PFSK-1 (cell line): ENCODE results near the gene TCEANC.

Experiments used
- FOXP2 ChIP-seq: optimal IDR thresholded peaks from 2 replicates; pipeline ENCODE3; 2011; ENCODE audit warnings: borderline replicate concordance, control low read depth, inconsistent platforms; ENCODE audit not compliant: insufficient read depth; ENCODE audit errors: extremely low read length, extremely low read depth
- POLR2AphosphoS5 ChIP-seq: IDR thresholded peaks from 2 replicates; pipeline ENCODE4 v1.6.1; 2012; ENCODE audit warnings: low read depth, mild to moderate bottlenecking, control low read depth, low read length, moderate library complexity
- REST ChIP-seq, 2 experiments: IDR thresholded peaks; 2 replicates each; pipeline versions ENCODE4 v1.6.1 to v1.8.0; 2011 to 2012; ENCODE audit warnings: low read depth in 2 of 2, low read length in 2 of 2, control low read depth in 1 of 2, inconsistent platforms in 1 of 2, mild to moderate bottlenecking in 1 of 2, moderate library complexity in 1 of 2; ENCODE audit not compliant: insufficient read depth in 1 of 2
- SIN3A ChIP-seq: IDR thresholded peaks from 2 replicates; pipeline ENCODE4 v1.6.1; 2012; ENCODE audit warnings: mild to moderate bottlenecking, low read length, moderate library complexity, borderline replicate concordance; ENCODE audit not compliant: insufficient read depth
- TAF1 ChIP-seq: IDR thresholded peaks from 2 replicates; pipeline ENCODE4 v1.6.1; 2012; ENCODE audit warnings: low read length, control low read depth, borderline replicate concordance; ENCODE audit not compliant: insufficient read depth

TCEANC gene

DNA sequence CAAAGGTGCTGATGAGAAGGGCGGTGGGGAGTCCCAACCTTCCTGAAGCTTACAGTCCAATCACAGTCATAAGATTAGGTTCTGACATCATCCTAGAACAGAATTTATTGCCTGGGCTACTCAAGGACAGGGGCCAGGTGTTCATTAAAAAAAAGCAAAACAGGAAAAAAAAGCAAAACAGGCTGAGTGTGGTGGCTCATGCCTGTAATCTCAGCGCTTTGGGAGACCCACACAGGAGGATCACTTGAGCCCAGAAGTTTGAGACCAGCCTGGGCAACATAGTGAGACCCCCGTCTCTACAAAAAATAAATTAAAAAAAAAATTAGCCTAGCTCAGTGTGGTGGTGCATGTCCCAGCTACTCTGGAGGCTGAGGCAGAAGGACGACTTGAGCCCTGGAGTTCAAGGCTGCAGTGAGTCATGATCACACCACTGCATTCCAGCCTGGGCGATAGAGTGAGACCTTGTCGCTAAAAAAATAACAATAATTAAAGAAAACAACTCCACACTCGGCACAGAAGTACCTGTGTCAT, 39.0 kb downstream of the TCEANC start:
- TF ChIP-seq FOXP2: no peak
- no peak for TF ChIP-seq SIN3A
- no peak for TF ChIP-seq TAF1
- TF ChIP-seq REST (IDR thresholded peaks at IDR 0.05; ENCODE audit: insufficient read depth in 1 of 2, low read depth in 2 of 2, low read length in 2 of 2): no peak
- no peak for TF ChIP-seq POLR2AphosphoS5

DNA sequence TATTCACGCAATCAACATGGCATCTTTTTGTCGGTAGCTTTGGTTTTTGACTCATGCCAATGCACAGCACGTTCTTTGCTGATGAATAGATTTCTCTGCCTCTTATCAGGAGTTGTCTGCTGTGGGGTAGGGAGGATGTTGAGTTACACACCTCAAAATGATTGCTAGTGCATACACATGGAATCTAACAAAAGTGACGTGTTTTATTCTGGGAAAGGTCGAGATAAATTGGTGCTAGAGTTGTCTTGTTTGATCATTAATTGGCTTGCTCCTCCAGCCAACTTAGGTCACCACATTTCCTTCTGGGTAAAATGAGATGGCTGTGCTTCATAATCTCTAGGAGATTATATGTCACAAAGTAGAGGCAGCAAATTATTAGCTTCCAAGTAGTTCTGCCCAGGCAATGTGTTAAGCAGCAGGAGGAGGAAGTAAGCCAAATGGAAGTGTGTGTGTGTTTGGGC, 39.9 kb downstream of the TCEANC start:
- TF ChIP-seq POLR2AphosphoS5: no peak
- TF ChIP-seq REST (IDR thresholded peaks at IDR 0.05; ENCODE audit: insufficient read depth in 1 of 2, low read depth in 2 of 2, low read length in 2 of 2): no peak
- no peak for TF ChIP-seq SIN3A
- no peak for TF ChIP-seq TAF1
- TF ChIP-seq FOXP2: no peak

DNA sequence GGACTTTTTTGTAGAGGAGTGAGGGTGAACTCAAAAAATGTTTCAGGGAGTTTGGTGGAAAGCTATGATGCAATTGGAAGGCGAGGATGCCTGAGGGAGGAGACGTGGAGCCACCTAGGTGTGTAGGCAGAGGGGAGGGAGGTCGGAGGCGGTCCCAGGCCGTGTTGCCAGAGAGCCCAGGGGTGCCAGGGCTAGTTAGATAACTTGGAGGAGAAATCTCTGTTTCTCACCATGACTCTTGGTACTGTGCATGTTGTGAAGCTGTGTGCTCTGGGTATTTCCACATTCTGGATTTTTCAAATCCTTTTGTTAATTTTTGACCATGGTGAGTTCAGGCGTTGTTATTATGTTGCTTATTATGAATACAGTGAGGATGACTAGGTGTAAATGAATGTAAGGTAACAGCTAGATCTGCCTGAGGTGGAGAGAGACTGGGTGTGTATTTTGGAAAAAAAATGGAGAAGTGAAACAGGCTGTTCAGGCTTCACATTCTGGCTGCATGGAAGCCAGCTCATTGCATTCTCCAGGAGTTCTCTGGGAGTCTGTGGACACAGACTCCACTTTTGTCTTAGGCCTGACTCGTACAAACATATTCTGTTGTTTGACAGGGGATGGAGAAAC, 40.5 kb downstream of the TCEANC start:
- TF ChIP-seq TAF1 (no peak), SIN3A (no peak), REST (IDR thresholded peaks at IDR 0.05; ENCODE audit: insufficient read depth in 1 of 2, low read depth in 2 of 2, low read length in 2 of 2) (no peak), FOXP2 (no peak), POLR2AphosphoS5 (no peak)

DNA sequence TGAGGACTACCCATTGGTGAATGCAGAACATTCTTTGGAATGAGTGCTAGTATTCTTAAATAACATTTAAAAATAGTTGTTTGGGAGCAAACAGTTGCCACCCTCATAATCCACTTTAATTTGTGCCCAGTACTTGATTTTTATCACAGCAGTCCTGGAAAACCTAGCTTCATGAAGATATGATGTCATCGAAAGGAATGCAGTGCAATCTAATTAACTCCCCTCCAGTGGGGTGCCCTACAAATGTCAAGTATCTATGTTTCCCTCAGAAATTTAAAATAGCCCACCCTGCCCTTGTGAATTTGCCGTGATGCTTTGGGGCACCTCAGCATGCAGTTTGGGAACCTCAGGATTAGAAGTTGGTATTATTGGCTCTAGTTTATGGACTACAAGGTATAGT, 41.4 kb downstream of the TCEANC start:
- TF ChIP-seq REST (IDR thresholded peaks at IDR 0.05; ENCODE audit: insufficient read depth in 1 of 2, low read depth in 2 of 2, low read length in 2 of 2): no peak

DNA sequence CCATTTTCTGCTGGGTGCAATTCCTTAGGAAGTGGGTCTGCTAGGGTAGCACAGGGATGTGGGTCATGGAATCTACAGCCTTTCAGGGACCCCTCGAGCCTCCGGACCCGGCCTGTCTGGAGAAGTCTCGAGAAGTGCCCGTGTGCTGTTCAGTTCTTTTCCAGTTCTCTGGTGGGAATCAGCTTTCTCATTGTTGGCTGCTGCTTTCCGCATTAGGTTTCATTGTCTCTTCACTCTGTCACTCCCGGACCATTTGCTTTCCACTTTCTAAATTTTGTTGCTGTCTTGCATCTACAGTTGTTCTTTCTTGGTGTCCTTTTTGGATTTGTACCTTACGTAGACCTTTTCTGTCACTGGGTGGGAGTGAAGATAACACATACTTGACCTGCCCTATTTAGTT, 42.0 kb downstream of the TCEANC start:
- no peak for TF ChIP-seq TAF1
- TF ChIP-seq FOXP2: no peak
- TF ChIP-seq SIN3A: no peak
- TF ChIP-seq POLR2AphosphoS5: no peak
- TF ChIP-seq REST (IDR thresholded peaks at IDR 0.05; ENCODE audit: insufficient read depth in 1 of 2, low read depth in 2 of 2, low read length in 2 of 2): no peak
